ENCODE results near the gene B9D1.

- TF ChIP-seq CTCF (conservative IDR thresholded peaks at IDR 0.05; ENCODE audit: low read depth in 2 of 2), result no peak
- no peak for TF ChIP-seq EZH2 (IDR thresholded peaks at IDR 0.05; ENCODE audit: low read depth, unreplicated experiment)
Observed at GRCh38 chr17:19398301-19399181, 36.0 kb upstream of the B9D1 start.
